Left ventricle myocardium inferior (tissue), 1 donor: ENCODE results near the gene DDX23. TPM values are rescaled to one million over a fixed set of nuclear protein-coding genes. Genes with fewer than 3 reads are reported as not detected.
"Not testable (repeated sequence)": the region's sequence is repeated elsewhere in the genome, so short reads cannot be mapped to it uniquely, and the experiment has no call there.

ENCODE experiments used
- DNase-seq: peaks from one replicate; pipeline ENCODE4 v3.0.0-alpha.2; 2020
- H3K27ac ChIP-seq: fragments of 200-600 bp; replicated peaks from 2 replicates; pipeline ENCODE4 v1.8.0; 2021
- H3K27me3 ChIP-seq: fragments of 200-600 bp; 2 replicates; pipeline ENCODE4 v1.8.0; 2021; ENCODE audit warnings: low read depth
- H3K36me3 ChIP-seq: fragments of 200-600 bp; 2 replicates; pipeline ENCODE4 v1.8.0; 2021
- H3K4me1 ChIP-seq: fragments of 200-600 bp; 2 replicates; pipeline ENCODE4 v1.8.0; 2021
- H3K4me3 ChIP-seq: fragments of 200-600 bp; 2 replicates; pipeline ENCODE4 v1.8.0; 2021; ENCODE audit warnings: mild to moderate bottlenecking, moderate library complexity
- H3K9me3 ChIP-seq: fragments of 200-600 bp; replicated peaks from 2 replicates; pipeline ENCODE4 v1.8.0; 2021
- CTCF ChIP-seq: fragments of 200-600 bp; IDR thresholded peaks from 2 replicates; pipeline ENCODE4 v1.8.0; 2021; ENCODE audit warnings: antibody characterized with exemption, mild to moderate bottlenecking, borderline replicate concordance
- intact Hi-C: fragments of 100-400 bp; cut with micrococcal nuclease; formaldehyde crosslinking; loops from one replicate; pipeline ENCODE4 v1.11.0; 2022
- total RNA-seq: library from RNA; stranded (reverse); fragmentation: NEBNext Ultra II Directional; extraction: Animal tissue kit (Norgen Biotek cat#: 25700); gene quantifications from one replicate; pipeline ENCODE4 v1.2.1, GENCODE V29; 2021
- donor health status: DM: no; HTN: yes; CAD: no; lungs with severe emphysema.

The DDX23 gene
- total RNA-seq, 1 donor from 2014 or later: 36.6 TPM

GRCh38 chr12:48861111-48861510, 9.1 kb upstream of the DDX23 start:
- peaks cover 12% of the 10 kb centered on the region for H3K4me1 ChIP-seq
- H3K4me3 ChIP-seq: no peak overlapping the region
- H3K9me3 ChIP-seq: no peaks in the 10 kb centered on the region
- H3K27me3 ChIP-seq: peaks cover 4% of the 10 kb centered on the region
- no peak for DNase-seq
- H3K36me3 ChIP-seq: no peaks in the 10 kb centered on the region
- no peak for TF ChIP-seq CTCF
- intact Hi-C loops: no loop called here
- H3K27ac ChIP-seq: no peak overlapping the region

GRCh38 chr12:48860236-48860635, 8.3 kb upstream of the DDX23 start:
- H3K4me1 ChIP-seq, DNase-seq, H3K9me3 ChIP-seq, intact Hi-C loops, H3K4me3 ChIP-seq, H3K27ac ChIP-seq, H3K36me3 ChIP-seq, H3K27me3 ChIP-seq: not testable (repeated sequence)

GRCh38 chr12:48859607-48860006, 7.6 kb upstream of the DDX23 start:
- H3K27me3 ChIP-seq: peaks cover 4% of the 10 kb centered on the region
- H3K36me3 ChIP-seq: no peaks in the 10 kb centered on the region
- intact Hi-C loops: loop anchor here (5.0 kb wide), 1 partner anchor 33 kb away; no protein-coding TSS in a partner anchor
- H3K4me1 ChIP-seq: no peaks in the 10 kb centered on the region
- no peak overlapping the region for H3K4me3 ChIP-seq
- no peak for DNase-seq
- no peak for TF ChIP-seq CTCF
- H3K27ac ChIP-seq: no peak overlapping the region
- H3K9me3 ChIP-seq: no peaks in the 10 kb centered on the region

GRCh38 chr12:48858043-48858442, 6.1 kb upstream of the DDX23 start:
- no peaks in the 10 kb centered on the region for H3K36me3 ChIP-seq
- intact Hi-C loops: loop anchor here (5.0 kb wide), 1 partner anchor 34 kb away; no protein-coding TSS in a partner anchor
- no peaks in the 10 kb centered on the region for H3K27me3 ChIP-seq
- H3K9me3 ChIP-seq: no peaks in the 10 kb centered on the region
- H3K27ac ChIP-seq: no peak overlapping the region
- no peak overlapping the region for H3K4me3 ChIP-seq
- DNase-seq: no peak
- H3K4me1 ChIP-seq: peaks cover 1% of the 10 kb centered on the region
- TF ChIP-seq CTCF: no peak

- no peaks in the 10 kb centered on the region for H3K27me3 ChIP-seq
- peaks cover 7% of the 10 kb centered on the region for H3K4me1 ChIP-seq
- no peaks in the 10 kb centered on the region for H3K36me3 ChIP-seq
- no peak for TF ChIP-seq CTCF
- no peaks in the 10 kb centered on the region for H3K9me3 ChIP-seq
- H3K4me3 ChIP-seq: no peak overlapping the region
- no peak overlapping the region for H3K27ac ChIP-seq
- intact Hi-C loops: loop anchor here (5.0 kb wide), 1 partner anchor 35 kb away; no protein-coding TSS in a partner anchor
- no peak for DNase-seq
Observed at GRCh38 chr12:48857278-48857994, 5.5 kb upstream of the DDX23 start.

- no peak overlapping the region for H3K27ac ChIP-seq
- no peak overlapping the region for H3K4me3 ChIP-seq
- H3K36me3 ChIP-seq: no peaks in the 10 kb centered on the region
- H3K9me3 ChIP-seq: no peaks in the 10 kb centered on the region
- TF ChIP-seq CTCF: no peak
- intact Hi-C loops: loop anchor here (5.0 kb wide), 1 partner anchor 36 kb away; no protein-coding TSS in a partner anchor
- no peak for DNase-seq
- H3K4me1 ChIP-seq: peaks cover 13% of the 10 kb centered on the region
- H3K27me3 ChIP-seq: no peaks in the 10 kb centered on the region
Observed at GRCh38 chr12:48856379-48856778, 4.4 kb upstream of the DDX23 start.

GRCh38 chr12:48854932-48855331, 3.0 kb upstream of the DDX23 start:
- not testable (repeated sequence) for DNase-seq

More at GRCh38 chr12:48854932-48855331, 3.0 kb upstream of the DDX23 start:
- H3K36me3 ChIP-seq, H3K27ac ChIP-seq, H3K4me3 ChIP-seq, H3K27me3 ChIP-seq, H3K9me3 ChIP-seq: not testable (repeated sequence)
- intact Hi-C loops: loop anchor here (5.0 kb wide), 1 partner anchor 37 kb away; no protein-coding TSS in a partner anchor
- H3K4me1 ChIP-seq: peaks cover 28% of the 10 kb centered on the region
